OCI-M2 (cell line): ENCODE measurements around the gene AK4.
"Not testable (repeated sequence)": the region's sequence is repeated elsewhere in the genome, so short reads cannot be mapped to it uniquely, and the experiment has no call there.

ENCODE experiments used
- DNase-seq: peaks from one replicate; lab custom pipeline; 2025; ENCODE audit not compliant: unreplicated experiment; lab: John Stamatoyannopoulos, UW

AK4 gene

GRCh38 chr1:65148178-65148547 is at the start of gene AK4:
TSS of gene AK4 (plus strand) at chr1:65148203. CDS start at chr1:65148408, 205 bp downstream.
- DNase-seq: not testable (repeated sequence)

- DNase-seq: no peak
Observed at GRCh38 chr1:65103807-65104206, 44.2 kb upstream of the AK4 start.

GRCh38 chr1:65104854-65105534 is 43.0 kb upstream of the AK4 start:
- DNase-seq: no peak

GRCh38 chr1:65105596-65105995 is 42.4 kb upstream of the AK4 start:
- no peak for DNase-seq

- no peak for DNase-seq
Observed at GRCh38 chr1:65108025-65108642, 39.9 kb upstream of the AK4 start.

GRCh38 chr1:65109487-65109886 is 38.5 kb upstream of the AK4 start:
- no peak for DNase-seq

GRCh38 chr1:65112811-65113210 is 35.2 kb upstream of the AK4 start:
- no peak for DNase-seq

- DNase-seq: peak; percentile 22
Observed at GRCh38 chr1:65113298-65113697, 34.7 kb upstream of the AK4 start.

- no peak for DNase-seq
Observed at GRCh38 chr1:65114322-65114721, 33.7 kb upstream of the AK4 start.

GRCh38 chr1:65119951-65120350 is 28.1 kb upstream of the AK4 start:
- no peak for DNase-seq

- not testable (repeated sequence) for DNase-seq
Observed at GRCh38 chr1:65129104-65129503, 18.9 kb upstream of the AK4 start.

- no peak for DNase-seq
Observed at GRCh38 chr1:65138524-65138923, 9.5 kb upstream of the AK4 start.

- not testable (repeated sequence) for DNase-seq
Observed at GRCh38 chr1:65139793-65140192, 8.2 kb upstream of the AK4 start.

- DNase-seq: no peak
Observed at GRCh38 chr1:65141394-65141793, 6.6 kb upstream of the AK4 start.

GRCh38 chr1:65141918-65142317 is 6.1 kb upstream of the AK4 start:
- DNase-seq: no peak

- not testable (repeated sequence) for DNase-seq
Observed at GRCh38 chr1:65143112-65143658, 4.8 kb upstream of the AK4 start.

GRCh38 chr1:65146908-65147423 is 1.0 kb upstream of the AK4 start:
- no peak for DNase-seq

- no peak for DNase-seq
Observed at GRCh38 chr1:65147424-65148177, 402 bp upstream of the AK4 start.

- DNase-seq: no peak
Observed at GRCh38 chr1:65148548-65149350, 746 bp downstream of the AK4 start.

- no peak for DNase-seq
Observed at GRCh38 chr1:65149351-65150107, 1.5 kb downstream of the AK4 start.
